ENCODE results near the gene RGL1. TPM values are rescaled to one million over a fixed set of nuclear protein-coding genes. Genes with fewer than 3 reads are reported as not detected.

RGL1 gene
- total and polyA plus RNA-seq, 7 donors = 8.3 to 42.1 (median 23.8) TPM

DNA sequence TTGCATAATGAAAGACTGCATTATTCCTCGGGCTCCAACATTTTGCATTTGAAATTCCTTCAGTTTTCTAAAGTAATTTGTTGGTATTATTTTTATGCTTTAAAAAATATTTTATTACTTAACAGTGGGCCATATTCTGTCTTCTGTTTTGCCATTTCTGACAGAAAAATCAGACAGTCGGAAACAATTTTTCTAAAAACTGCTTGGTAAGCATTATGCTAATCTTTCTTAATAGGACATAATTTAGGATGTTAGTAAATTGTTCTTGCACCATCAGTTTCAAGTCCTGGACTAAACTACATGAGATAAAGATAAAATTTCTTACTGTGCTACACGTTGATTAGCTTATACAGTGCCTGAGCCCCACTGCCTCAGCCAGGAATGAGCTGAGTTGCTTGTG lies 11.2 kb downstream of the RGL1 start:
- Histone ChIP-seq H3K4me1 (peaks cover 0 to 98% (median 79%) of the 10 kb centered on the region in 4 donors), H3K9me3 (no peaks in the 10 kb centered on the region), H3K27me3 (no peaks in the 10 kb centered on the region), H3K36me3 (no peaks in the 10 kb centered on the region), H3K4me3 (no peak overlapping the region), H3K27ac (peak overlapping the region in 2 of 4 donors; percentile 53 to 63)
- 85 to 90% methylated on average over 3 of the region's 3 CpGs for WGBS, 2 donors
- intact Hi-C loops (cut with DNase I) = no loop called here
- no peak for DNase-seq
- TF ChIP-seq EP300 (IDR thresholded peaks at IDR 0.05) (no peak), POLR2AphosphoS5 (IDR thresholded peaks at IDR 0.05) (no peak), POLR2A (IDR thresholded peaks at IDR 0.05) (no peak)
- TF ChIP-seq, protein P1, sequence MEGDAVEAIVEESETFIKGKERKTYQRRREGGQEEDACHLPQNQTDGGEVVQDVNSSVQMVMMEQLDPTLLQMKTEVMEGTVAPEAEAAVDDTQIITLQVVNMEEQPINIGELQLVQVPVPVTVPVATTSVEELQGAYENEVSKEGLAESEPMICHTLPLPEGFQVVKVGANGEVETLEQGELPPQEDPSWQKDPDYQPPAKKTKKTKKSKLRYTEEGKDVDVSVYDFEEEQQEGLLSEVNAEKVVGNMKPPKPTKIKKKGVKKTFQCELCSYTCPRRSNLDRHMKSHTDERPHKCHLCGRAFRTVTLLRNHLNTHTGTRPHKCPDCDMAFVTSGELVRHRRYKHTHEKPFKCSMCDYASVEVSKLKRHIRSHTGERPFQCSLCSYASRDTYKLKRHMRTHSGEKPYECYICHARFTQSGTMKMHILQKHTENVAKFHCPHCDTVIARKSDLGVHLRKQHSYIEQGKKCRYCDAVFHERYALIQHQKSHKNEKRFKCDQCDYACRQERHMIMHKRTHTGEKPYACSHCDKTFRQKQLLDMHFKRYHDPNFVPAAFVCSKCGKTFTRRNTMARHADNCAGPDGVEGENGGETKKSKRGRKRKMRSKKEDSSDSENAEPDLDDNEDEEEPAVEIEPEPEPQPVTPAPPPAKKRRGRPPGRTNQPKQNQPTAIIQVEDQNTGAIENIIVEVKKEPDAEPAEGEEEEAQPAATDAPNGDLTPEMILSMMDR (IDR thresholded peaks at IDR 0.05) = no peak

GRCh38 chr1:183817576-183818288 lies 12.8 kb downstream of the RGL1 start:
- WGBS, 2 donors = 47 to 55% methylated on average over 5 of the region's 5 CpGs
- DNase-seq = no peak
- peaks cover 0 to 98% (median 79%) of the 10 kb centered on the region in 4 donors for H3K4me1 ChIP-seq
- H3K27ac ChIP-seq = peak overlapping the region; percentile 35 to 63 (median 55)
- TF ChIP-seq, protein P1 (IDR thresholded peaks at IDR 0.05) = no peak
- TF ChIP-seq EP300 (IDR thresholded peaks at IDR 0.05) = no peak
- H3K27me3 ChIP-seq = no peaks in the 10 kb centered on the region
- intact Hi-C loops (cut with DNase I) = no loop called here
- H3K36me3 ChIP-seq = no peaks in the 10 kb centered on the region
- H3K4me3 ChIP-seq = no peak overlapping the region
- no peaks in the 10 kb centered on the region for H3K9me3 ChIP-seq

- Histone ChIP-seq H3K36me3 (no peaks in the 10 kb centered on the region), H3K27ac (no peak overlapping the region), H3K4me3 (no peak overlapping the region), H3K9me3 (no peaks in the 10 kb centered on the region), H3K27me3 (no peaks in the 10 kb centered on the region), H3K4me1 (peaks cover 0 to 98% (median 75%) of the 10 kb centered on the region in 4 donors)
- 96 to 100% methylated on average over 1 of the region's 1 CpG for WGBS, 2 donors
- no peak for DNase-seq
- intact Hi-C loops (cut with DNase I) = no loop called here
- TF ChIP-seq POLR2A (IDR thresholded peaks at IDR 0.05) (no peak), EP300 (IDR thresholded peaks at IDR 0.05) (no peak), POLR2AphosphoS5 (IDR thresholded peaks at IDR 0.05) (no peak)
- TF ChIP-seq, protein P1 (IDR thresholded peaks at IDR 0.05) = no peak
Measured at GRCh38 chr1:183819059-183819458, 14.1 kb downstream of the RGL1 start.

DNA sequence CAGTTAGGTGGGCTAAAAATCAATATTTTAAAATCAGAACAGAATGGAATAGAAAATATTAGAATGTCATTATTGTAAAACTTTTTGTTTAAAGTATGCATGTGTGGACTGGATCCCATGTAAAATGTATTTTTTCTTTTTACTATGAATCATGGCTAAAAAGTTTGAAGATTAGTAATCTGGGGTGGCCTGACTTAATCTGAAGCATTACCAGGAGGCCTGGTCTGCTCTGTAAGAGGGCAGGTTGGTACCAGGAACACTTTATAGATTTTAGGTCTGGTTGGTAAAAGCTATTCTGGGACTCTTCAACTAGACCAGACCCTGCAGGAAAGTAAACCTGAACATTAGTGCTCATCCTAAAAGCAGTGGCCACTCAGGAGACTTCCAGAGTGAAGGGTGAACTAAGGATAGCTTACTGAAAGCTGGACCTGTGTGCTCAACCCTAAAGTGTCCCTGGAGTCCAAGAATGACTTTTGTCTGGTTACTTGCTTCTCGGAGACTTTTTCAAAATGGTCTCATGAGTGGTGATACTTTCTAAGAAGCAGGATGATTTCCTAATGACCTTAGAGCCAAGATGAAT lies 16.5 kb downstream of the RGL1 start:
- H3K4me1 ChIP-seq = peaks cover 0 to 100% (median 64%) of the 10 kb centered on the region in 4 donors
- no peak for TF ChIP-seq POLR2AphosphoS5 (IDR thresholded peaks at IDR 0.05)
- TF ChIP-seq EP300 (IDR thresholded peaks at IDR 0.05) = no peak
- no peak for TF ChIP-seq POLR2A (IDR thresholded peaks at IDR 0.05)
- TF ChIP-seq, protein P1 (IDR thresholded peaks at IDR 0.05) = no peak
- 74 to 83% methylated on average over 1 of the region's 1 CpG for WGBS, 2 donors

More for the DNA sequence above, 16.5 kb downstream of the RGL1 start:
- no peak for DNase-seq
- H3K27me3 ChIP-seq = no peaks in the 10 kb centered on the region
- H3K4me3 ChIP-seq = no peak overlapping the region
- H3K9me3 ChIP-seq = no peaks in the 10 kb centered on the region
- intact Hi-C loops (cut with DNase I) = no loop called here
- no peaks in the 10 kb centered on the region for H3K36me3 ChIP-seq
- H3K27ac ChIP-seq = peak overlapping the region; percentile 78 to 86 (median 82)

Measured in sigmoid colon (tissue), 7 donors.